ENCODE data around the gene HPN. TPM values are rescaled to one million over a fixed set of nuclear protein-coding genes. Genes with fewer than 3 reads are reported as not detected.

HPN gene
- total and polyA plus RNA-seq, 9 donors: 0.42 to 21.1 (median 2.9) TPM; not detected in 1

DNA sequence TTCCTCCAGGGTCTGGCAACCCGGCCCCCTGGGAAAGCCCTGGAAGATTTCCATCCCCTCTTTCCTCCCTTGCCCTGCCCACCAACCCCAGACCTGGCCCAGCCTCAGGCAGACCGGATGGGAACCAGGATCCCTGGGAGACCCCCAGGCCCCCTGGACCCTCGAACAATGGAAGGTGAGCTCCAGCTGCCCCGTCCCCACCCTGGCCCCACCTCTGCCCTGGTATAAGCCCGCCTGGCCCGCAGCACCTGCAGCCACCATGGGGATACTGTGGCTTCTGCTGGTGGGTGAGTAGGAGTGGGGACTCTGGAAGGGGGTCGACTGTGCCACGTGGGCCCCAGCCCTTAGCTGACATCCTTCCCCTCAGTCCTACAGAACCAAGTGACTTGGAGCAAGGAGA lies 32.4 kb downstream of the HPN start:
- no peaks in the 10 kb centered on the region for H3K36me3 ChIP-seq
- H3K4me3 ChIP-seq: no peak overlapping the region
- no peak overlapping the region for H3K27ac ChIP-seq
- no peaks in the 10 kb centered on the region for H3K4me1 ChIP-seq (ENCODE audit: insufficient read depth)
- no peaks in the 10 kb centered on the region for H3K27me3 ChIP-seq
- WGBS, 3 donors: 74 to 79% (median 78%) methylated on average over 6 to 8 of the region's 8 CpGs
- intact Hi-C loops (cut with DNase I): no loop called here
- no peak for DNase-seq
- TF ChIP-seq POLR2A (IDR thresholded peaks at IDR 0.05): no peak
- TF ChIP-seq, protein P1, sequence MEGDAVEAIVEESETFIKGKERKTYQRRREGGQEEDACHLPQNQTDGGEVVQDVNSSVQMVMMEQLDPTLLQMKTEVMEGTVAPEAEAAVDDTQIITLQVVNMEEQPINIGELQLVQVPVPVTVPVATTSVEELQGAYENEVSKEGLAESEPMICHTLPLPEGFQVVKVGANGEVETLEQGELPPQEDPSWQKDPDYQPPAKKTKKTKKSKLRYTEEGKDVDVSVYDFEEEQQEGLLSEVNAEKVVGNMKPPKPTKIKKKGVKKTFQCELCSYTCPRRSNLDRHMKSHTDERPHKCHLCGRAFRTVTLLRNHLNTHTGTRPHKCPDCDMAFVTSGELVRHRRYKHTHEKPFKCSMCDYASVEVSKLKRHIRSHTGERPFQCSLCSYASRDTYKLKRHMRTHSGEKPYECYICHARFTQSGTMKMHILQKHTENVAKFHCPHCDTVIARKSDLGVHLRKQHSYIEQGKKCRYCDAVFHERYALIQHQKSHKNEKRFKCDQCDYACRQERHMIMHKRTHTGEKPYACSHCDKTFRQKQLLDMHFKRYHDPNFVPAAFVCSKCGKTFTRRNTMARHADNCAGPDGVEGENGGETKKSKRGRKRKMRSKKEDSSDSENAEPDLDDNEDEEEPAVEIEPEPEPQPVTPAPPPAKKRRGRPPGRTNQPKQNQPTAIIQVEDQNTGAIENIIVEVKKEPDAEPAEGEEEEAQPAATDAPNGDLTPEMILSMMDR (IDR thresholded peaks at IDR 0.05): no peak
- TF ChIP-seq EP300 (IDR thresholded peaks at IDR 0.05): no peak
- H3K9me3 ChIP-seq: no peaks in the 10 kb centered on the region

DNA sequence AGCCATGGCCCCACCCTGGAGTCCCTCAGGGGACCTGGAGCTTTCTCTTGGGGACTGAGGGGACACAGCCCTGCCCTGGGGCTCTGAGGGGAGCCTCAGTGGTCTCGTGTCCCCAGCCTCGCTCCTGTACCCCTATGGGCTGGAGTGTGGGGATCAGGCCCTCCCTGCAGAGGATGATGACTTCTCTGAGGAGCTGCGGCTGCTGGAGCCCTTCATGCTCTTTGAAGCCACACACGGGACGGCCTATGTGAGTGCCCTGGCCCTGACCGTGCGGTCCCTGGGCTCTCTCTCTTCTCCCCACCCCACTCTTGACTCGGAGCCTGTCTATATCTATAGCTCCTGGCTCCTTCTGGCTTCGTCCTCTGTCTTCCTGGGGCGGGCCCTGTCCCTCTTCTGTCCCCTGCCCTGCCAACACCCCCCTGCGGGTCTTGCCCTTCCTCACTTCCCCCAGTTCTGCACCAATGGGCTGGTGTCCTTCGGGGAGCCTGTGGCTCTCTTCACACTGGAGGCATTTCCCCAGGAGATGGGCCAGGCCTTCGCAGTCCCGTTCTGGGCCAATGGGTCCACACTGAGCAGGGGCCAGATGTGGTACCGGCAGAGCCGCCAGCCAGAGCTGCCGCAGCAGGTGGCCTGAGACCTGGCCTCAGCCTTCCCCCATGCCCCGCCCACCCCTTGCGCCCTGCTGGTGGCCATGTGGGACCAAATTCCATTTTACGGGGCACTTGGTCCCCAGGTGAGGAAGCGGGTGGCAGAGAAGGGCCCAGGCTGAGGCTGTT lies 33.1 kb downstream of the HPN start:
- intact Hi-C loops (cut with DNase I): no loop called here
- Histone ChIP-seq H3K9me3 (no peaks in the 10 kb centered on the region), H3K27ac (no peak overlapping the region), H3K4me3 (no peak overlapping the region), H3K4me1 (ENCODE audit: insufficient read depth) (no peaks in the 10 kb centered on the region), H3K27me3 (no peaks in the 10 kb centered on the region), H3K36me3 (no peaks in the 10 kb centered on the region)
- 81 to 86% (median 81%) methylated on average over 21 of the region's 21 CpGs for WGBS, 3 donors
- DNase-seq: no peak
- TF ChIP-seq POLR2A (IDR thresholded peaks at IDR 0.05) (no peak), EP300 (IDR thresholded peaks at IDR 0.05) (no peak)
- TF ChIP-seq, protein P1 (IDR thresholded peaks at IDR 0.05): no peak

DNA sequence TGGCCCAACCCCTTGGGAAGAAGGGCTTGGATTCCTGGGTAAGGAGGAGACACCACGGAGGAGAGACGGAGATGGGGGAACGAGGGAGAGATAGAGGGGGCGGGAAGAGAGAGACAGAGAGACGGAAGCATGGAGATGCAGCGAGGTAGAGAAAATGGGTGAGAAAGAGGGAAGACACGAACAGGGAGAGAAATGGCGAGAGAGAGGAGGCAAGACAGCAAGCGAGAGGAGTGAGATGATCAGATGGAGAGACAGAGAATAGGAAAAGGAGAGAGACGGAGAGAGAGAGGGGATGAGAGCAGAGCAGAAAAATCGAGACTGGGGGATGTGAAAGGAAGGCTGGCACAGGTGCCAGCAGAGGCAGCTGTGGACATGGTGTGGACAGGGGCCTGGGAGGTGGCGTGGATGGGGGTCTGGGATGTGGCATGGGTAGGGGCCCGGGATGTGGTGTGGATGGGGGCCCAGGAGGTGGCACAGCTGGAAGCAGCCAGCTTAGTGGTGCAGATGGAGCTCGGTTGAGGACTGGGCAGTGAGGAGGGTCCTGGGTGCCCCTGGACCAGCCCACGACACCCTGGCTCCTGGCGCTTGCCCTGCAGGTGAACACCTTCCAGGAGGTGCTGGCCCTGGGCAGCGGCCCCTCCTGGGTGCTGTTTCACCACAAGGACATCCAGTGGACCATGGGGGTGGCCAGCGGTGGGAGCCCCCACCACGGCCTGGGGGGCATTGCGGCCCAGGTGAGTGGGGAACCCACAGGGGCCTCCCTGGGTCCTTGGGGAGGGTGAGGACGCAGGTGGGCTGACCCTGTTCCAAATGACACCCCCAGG lies 33.9 kb downstream of the HPN start:
- Histone ChIP-seq H3K27me3 (no peaks in the 10 kb centered on the region), H3K4me3 (no peak overlapping the region), H3K9me3 (no peaks in the 10 kb centered on the region), H3K27ac (no peak overlapping the region), H3K36me3 (no peaks in the 10 kb centered on the region), H3K4me1 (ENCODE audit: insufficient read depth) (no peaks in the 10 kb centered on the region)
- no peak for DNase-seq
- intact Hi-C loops (cut with DNase I): no loop called here
- TF ChIP-seq, protein P1 (IDR thresholded peaks at IDR 0.05): no peak
- TF ChIP-seq EP300 (IDR thresholded peaks at IDR 0.05) (no peak), POLR2A (IDR thresholded peaks at IDR 0.05) (no peak)
- WGBS, 3 donors: 85 to 87% (median 86%) methylated on average over 19 to 21 of the region's 21 CpGs

DNA sequence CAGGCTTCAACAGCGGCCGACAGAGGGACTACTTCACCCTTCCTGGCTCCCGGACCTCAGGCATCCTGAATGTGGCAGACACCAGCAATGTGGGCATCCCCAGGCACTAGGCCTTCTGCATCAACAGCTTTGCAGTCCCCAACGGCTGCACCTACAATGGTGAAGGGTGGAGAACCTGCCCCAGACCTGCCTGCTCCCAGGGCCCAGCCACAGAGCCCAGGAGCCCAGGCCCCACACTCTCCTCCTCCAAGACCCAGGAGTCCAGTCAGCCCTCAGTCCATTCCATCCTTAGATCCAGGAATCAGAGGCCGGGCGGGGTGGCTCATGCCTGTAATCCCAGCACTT lies 34.5 kb downstream of the HPN start:
- no peaks in the 10 kb centered on the region for H3K9me3 ChIP-seq
- no peak for DNase-seq
- no peaks in the 10 kb centered on the region for H3K27me3 ChIP-seq
- no peak overlapping the region for H3K4me3 ChIP-seq
- TF ChIP-seq, protein P1 (IDR thresholded peaks at IDR 0.05): no peak
- TF ChIP-seq POLR2A (IDR thresholded peaks at IDR 0.05) (no peak), EP300 (IDR thresholded peaks at IDR 0.05) (no peak)
- H3K27ac ChIP-seq: no peak overlapping the region
- no peaks in the 10 kb centered on the region for H3K4me1 ChIP-seq (ENCODE audit: insufficient read depth)
- 78 to 86% (median 79%) methylated on average over 5 to 6 of the region's 6 CpGs for WGBS, 3 donors
- intact Hi-C loops (cut with DNase I): no loop called here
- no peaks in the 10 kb centered on the region for H3K36me3 ChIP-seq
